ENCODE measurements around the gene EFCAB5.

- no peak for TF ChIP-seq CTCF (IDR thresholded peaks at IDR 0.05)
- TF ChIP-seq POLR2A (IDR thresholded peaks at IDR 0.05; ENCODE audit: low read depth), result no peak
Measured at GRCh38 chr17:30000001-30000754, 58.7 kb downstream of the EFCAB5 start.

Data from esophagus muscularis mucosa (tissue), 3 donors.